KMS-11 (cell line): ENCODE measurements around the gene JARID2.

Experiments
- H2AFZ ChIP-seq: fragments of 200-600 bp; sonication (generic); 2 replicates; pipeline ENCODE4 v1.6.1; 2016; ENCODE audit warnings: antibody characterized with exemption, mixed run types, low read depth
- H3K27ac ChIP-seq: fragments of 200-600 bp; sonication (generic); 2 replicates; pipeline ENCODE4 v1.6.1; 2016; ENCODE audit warnings: mild to moderate bottlenecking, mixed run types
- H3K27me3 ChIP-seq: fragments of 200-600 bp; sonication (generic); 2 replicates; pipeline ENCODE4 v1.6.1; 2017; ENCODE audit warnings: mild to moderate bottlenecking, low read depth, mixed run types, moderate library complexity; ENCODE audit not compliant: insufficient read depth
- H3K36me3 ChIP-seq: fragments of 200-600 bp; sonication (generic); 2 replicates; pipeline ENCODE4 v1.6.1; 2017; ENCODE audit warnings: mild to moderate bottlenecking, mixed run types; ENCODE audit not compliant: insufficient read depth
- H3K4me1 ChIP-seq: fragments of 200-600 bp; sonication (generic); 2 replicates; pipeline ENCODE4 v1.6.1; 2016; ENCODE audit warnings: mild to moderate bottlenecking, low read depth, mixed run types; ENCODE audit not compliant: poor library complexity, severe bottlenecking
- H3K4me2 ChIP-seq: fragments of 200-600 bp; sonication (generic); 2 replicates; pipeline ENCODE4 v1.7.0; 2016; ENCODE audit warnings: mild to moderate bottlenecking, mixed run types
- H3K4me3 ChIP-seq: fragments of 200-600 bp; sonication (generic); IDR thresholded peaks from 2 replicates; pipeline ENCODE4 v1.6.1; 2017; ENCODE audit warnings: low read depth, low read length, mixed read lengths; ENCODE audit not compliant: insufficient read depth
- H3K79me2 ChIP-seq: fragments of 200-600 bp; sonication (generic); 2 replicates; pipeline ENCODE4 v1.6.1; 2016; ENCODE audit warnings: low read depth, mixed run types; ENCODE audit not compliant: insufficient read depth
- H3K9ac ChIP-seq: fragments of 200-600 bp; sonication (generic); 2 replicates; pipeline ENCODE4 v1.6.1; 2016; ENCODE audit warnings: mild to moderate bottlenecking, mixed run types
- H4K20me1 ChIP-seq: fragments of 200-600 bp; sonication (generic); 2 replicates; pipeline ENCODE4 v1.6.1; 2016; ENCODE audit warnings: mild to moderate bottlenecking, mixed run types; ENCODE audit not compliant: insufficient read depth
- TF ChIP-seq, protein P1 (sequence below): fragments of 200-600 bp; sonication (generic); conservative IDR thresholded peaks from 2 replicates; pipeline ENCODE4 v1.6.1; 2017; ENCODE audit warnings: low read depth, mild to moderate bottlenecking, antibody characterized with exemption, low read length, moderate library complexity, mixed read lengths

The JARID2 gene

DNA sequence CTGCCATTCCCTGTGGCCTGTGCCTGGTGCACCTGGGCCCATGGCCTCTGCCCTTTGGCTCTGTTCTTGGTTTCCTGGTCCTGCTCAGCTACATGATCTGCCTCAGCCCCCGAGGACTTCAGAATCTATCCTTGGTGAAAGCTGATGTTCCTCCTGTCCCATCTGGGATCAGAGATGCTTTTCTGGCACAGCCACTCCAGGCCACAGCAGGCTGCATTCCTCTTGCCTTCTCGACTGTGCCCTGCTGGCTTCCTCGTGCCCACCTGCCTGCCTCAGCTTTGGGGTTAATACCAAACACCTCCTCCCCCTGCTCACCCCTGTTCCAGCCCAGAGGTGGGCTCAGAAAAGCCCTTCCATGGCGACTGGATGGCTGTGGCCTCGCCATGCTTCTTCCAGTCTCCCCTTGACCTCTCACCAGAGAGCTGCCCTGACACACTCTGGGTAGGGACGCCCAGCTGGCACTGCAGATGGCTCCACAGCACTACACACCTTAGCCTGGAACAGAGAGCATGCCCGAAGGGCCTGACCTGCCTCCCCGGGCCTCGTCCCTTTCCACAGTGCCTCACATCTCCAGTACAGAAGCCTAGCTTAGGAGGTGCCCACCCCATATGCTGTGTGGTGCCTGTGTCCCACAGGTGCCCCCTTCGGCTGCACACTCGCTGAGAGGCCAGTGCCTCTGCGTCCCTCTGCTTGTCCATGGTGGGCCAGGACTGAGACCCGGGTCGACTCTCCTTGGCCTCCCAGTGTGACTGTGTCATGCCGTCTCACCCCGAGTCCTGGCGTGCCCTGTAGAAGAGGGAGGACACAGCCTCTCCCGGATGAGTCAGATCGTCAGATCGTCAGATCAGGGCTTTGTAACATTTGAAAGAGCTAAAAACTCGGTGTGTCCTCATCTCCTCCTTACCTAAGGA lies 268.2 kb downstream of the JARID2 start:
- Histone ChIP-seq H3K36me3 (no peaks in the 10 kb centered on the region), H3K9ac (no peak overlapping the region)
- TF ChIP-seq, protein P1, sequence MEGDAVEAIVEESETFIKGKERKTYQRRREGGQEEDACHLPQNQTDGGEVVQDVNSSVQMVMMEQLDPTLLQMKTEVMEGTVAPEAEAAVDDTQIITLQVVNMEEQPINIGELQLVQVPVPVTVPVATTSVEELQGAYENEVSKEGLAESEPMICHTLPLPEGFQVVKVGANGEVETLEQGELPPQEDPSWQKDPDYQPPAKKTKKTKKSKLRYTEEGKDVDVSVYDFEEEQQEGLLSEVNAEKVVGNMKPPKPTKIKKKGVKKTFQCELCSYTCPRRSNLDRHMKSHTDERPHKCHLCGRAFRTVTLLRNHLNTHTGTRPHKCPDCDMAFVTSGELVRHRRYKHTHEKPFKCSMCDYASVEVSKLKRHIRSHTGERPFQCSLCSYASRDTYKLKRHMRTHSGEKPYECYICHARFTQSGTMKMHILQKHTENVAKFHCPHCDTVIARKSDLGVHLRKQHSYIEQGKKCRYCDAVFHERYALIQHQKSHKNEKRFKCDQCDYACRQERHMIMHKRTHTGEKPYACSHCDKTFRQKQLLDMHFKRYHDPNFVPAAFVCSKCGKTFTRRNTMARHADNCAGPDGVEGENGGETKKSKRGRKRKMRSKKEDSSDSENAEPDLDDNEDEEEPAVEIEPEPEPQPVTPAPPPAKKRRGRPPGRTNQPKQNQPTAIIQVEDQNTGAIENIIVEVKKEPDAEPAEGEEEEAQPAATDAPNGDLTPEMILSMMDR, result no peak

DNA sequence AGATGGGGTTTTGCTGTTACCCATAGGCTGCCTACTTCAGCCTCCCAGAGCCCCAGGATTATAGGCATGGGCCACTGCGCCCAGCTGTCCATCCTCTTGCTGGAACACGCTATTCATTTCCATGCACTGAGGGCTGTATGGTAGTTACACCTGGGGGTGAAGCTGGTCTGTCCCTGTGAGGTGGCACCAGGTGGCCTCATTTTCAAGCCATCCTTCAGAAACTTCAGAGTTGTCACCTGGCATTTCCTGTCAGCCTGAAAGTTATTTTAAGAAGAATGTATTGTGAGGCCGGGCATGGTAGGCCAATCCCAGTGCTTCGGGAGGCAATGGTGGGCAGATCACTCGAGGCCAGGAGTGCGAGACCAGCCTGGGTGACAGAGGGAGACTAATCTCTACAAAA lies 269.4 kb downstream of the JARID2 start:
- H3K36me3 ChIP-seq, result no peaks in the 10 kb centered on the region
- H2AFZ ChIP-seq, result no peak overlapping the region
- H4K20me1 ChIP-seq, result no peaks in the 10 kb centered on the region
- no peak overlapping the region for H3K27ac ChIP-seq
- H3K79me2 ChIP-seq, result no peaks in the 10 kb centered on the region
- no peak overlapping the region for H3K4me2 ChIP-seq
- H3K4me3 ChIP-seq, result no peak overlapping the region
- TF ChIP-seq, protein P1, result no peak
- no peaks in the 10 kb centered on the region for H3K27me3 ChIP-seq
- H3K9ac ChIP-seq, result no peak overlapping the region
- H3K4me1 ChIP-seq, result no peaks in the 10 kb centered on the region

More for the DNA sequence above, 268.2 kb downstream of the JARID2 start:
- Histone ChIP-seq H2AFZ (no peak overlapping the region), H3K27ac (no peak overlapping the region), H3K4me2 (no peak overlapping the region), H3K4me1 (no peaks in the 10 kb centered on the region), H3K79me2 (no peaks in the 10 kb centered on the region), H4K20me1 (no peaks in the 10 kb centered on the region), H3K27me3 (no peaks in the 10 kb centered on the region), H3K4me3 (no peak overlapping the region)

DNA sequence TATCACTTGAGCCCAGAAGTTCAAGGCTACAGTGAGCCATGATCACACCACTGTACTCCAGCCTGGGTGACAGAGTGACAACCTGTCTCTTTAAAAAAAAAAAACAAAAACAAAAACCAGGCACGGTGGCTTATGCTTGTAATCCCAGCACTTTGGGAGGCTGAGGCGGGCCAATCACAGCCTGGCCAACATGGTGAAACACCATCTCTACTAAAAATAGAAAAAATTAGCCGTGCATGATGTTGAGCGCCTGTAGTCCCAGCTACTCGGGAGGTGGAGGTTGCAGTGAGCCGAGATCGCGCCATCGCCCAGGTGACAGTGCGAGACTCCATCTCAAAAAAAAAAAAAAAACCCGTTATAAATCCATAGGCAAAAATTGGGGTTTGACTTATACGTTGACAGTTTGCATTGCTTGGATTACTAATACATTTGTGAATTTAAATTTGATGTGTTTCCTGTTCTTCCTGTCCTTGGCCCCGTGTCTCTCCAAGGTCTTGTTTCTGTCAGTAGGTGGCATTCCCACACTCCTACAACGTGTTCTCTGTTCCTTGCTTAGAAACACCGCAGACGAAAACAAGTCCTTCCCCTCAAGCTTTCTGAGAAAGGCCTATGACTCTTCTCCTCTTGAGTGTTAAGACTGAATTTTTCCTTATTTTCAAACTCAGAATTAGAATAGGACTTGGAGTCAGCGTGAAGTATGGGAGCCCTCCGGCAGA lies 269.9 kb downstream of the JARID2 start:
- Histone ChIP-seq H3K9ac (no peak overlapping the region), H3K79me2 (no peaks in the 10 kb centered on the region), H3K27me3 (no peaks in the 10 kb centered on the region), H3K4me1 (no peaks in the 10 kb centered on the region), H2AFZ (no peak overlapping the region), H3K4me3 (no peak overlapping the region), H3K36me3 (no peaks in the 10 kb centered on the region), H3K27ac (no peak overlapping the region), H3K4me2 (no peak overlapping the region), H4K20me1 (no peaks in the 10 kb centered on the region)
- TF ChIP-seq, protein P1, result no peak

DNA sequence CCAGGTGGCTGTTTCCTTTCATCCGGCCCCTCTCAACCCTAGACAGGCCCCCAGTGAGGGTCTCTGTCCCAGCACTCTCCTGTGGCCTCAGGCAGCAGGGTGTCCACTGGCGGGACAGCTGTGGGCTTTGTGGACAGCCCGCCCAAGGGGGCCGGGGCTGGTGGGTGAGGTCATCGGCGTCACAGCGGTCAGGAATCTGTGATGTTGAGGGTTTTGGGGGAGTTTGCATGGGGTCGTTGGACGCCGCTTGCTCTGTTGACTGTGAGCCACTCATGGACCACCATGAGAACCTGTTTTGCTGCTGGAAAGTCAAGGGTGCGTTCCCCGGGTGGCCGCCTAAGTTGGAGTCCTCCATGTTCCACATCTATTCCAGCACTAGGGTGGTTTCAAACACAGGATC lies 270.5 kb downstream of the JARID2 start:
- no peak overlapping the region for H3K4me2 ChIP-seq
- no peak overlapping the region for H3K9ac ChIP-seq
- no peak overlapping the region for H3K27ac ChIP-seq
- H3K36me3 ChIP-seq, result no peaks in the 10 kb centered on the region
- H3K4me3 ChIP-seq, result no peak overlapping the region
- H2AFZ ChIP-seq, result no peak overlapping the region
- TF ChIP-seq, protein P1, result no peak
- H3K79me2 ChIP-seq, result no peaks in the 10 kb centered on the region
- H3K4me1 ChIP-seq, result no peaks in the 10 kb centered on the region
- no peaks in the 10 kb centered on the region for H3K27me3 ChIP-seq
- H4K20me1 ChIP-seq, result no peaks in the 10 kb centered on the region
